Hypothalamus (tissue), 51 donors: ENCODE results near the gene LRRC71.

Experiments
- DNase-seq, 51 donors: peaks; one replicate each; lab custom pipeline; 2025; lab: John Stamatoyannopoulos, UW

The LRRC71 gene

GRCh38 chr1:156942176-156942575 lies 21.7 kb downstream of the LRRC71 start:
- peak in 2 of 51 donors; percentile 31 to 36 for DNase-seq

DNA sequence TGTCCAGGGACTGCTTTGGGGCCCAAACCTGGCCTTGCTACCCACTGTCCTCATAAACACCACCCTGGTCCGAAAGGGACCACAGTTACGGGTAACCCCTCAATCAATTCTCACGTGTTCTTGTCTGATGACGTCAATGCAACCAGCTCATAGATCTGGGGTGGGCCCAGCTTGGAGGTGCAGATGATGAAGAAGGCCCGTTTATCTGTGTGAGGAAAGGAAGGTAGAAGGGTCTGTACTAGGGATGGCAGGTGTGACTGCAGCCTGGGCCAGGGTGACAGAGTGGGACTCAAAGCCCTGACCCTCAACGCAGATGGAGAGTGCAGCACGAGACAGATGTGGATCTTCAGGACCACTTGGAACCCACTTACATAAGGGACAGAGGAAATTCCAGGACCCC lies 22.1 kb downstream of the LRRC71 start:
- DNase-seq = no peak

DNA sequence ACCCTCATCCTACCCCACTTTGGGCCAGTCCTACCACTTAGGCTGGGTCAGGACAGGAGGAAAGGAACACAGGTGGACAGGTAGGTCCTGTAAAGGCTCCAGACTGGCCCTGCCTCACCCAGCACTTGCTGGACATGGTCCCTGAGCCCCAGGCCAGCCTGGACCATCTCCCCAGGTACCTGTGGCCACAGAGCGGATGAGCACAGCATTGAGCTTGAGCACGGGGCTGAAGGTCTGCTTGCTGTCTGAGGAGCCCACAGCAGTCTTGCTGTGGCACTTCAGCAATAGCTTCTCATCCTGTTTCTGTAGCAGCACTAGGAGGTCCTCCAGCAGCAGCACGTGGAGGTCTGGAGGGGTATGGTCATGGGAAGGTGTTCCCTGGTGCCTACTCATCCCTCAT lies 23.3 kb downstream of the LRRC71 start:
- no peak for DNase-seq

- no peak for DNase-seq
Measured at GRCh38 chr1:156944268-156944667, 23.8 kb downstream of the LRRC71 start.

- DNase-seq = no peak
Measured at GRCh38 chr1:156944848-156945247, 24.4 kb downstream of the LRRC71 start.

DNA sequence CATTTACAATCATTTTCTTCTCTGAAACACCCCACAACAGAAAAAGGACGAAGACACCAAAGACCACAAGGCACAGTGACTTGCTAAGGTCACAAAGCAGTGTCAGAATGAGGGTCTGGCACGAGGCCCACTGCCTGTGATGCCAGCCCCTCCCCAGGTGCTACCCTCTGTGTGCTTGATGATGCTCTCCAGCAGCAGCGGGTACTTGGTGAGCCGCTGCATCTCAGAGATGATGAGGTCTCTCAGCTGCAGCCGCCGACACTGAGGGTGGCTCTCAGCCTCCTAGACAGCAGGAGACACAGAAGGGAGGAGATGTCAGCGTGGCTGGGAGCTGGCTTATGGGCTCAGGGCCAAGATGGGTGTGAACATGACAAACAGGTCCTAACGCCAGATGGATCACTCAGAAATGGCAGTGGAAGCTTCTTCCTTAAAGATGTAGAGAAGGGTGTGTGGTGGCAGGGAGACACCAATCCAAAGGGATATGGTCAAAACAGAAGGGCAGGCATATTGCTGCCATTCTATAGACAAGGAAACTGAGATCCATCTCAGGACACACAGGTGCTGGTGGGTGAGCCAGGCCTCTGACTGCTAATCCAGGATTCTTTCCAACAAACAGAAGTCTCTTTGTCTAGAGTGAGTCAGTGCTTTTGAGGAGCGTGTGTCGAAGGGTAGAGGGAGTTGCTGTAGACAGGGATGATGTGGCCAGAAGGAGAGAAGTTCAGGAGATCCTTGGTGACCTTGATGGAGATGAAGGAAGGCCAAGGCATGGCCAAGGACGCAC lies 25.6 kb downstream of the LRRC71 start:
- peak in 1 of 51 donors; percentile 42 for DNase-seq

GRCh38 chr1:156947127-156947526 lies 26.7 kb downstream of the LRRC71 start:
- DNase-seq = no peak

GRCh38 chr1:156947818-156948525 lies 27.5 kb downstream of the LRRC71 start:
- DNase-seq = no peak

DNA sequence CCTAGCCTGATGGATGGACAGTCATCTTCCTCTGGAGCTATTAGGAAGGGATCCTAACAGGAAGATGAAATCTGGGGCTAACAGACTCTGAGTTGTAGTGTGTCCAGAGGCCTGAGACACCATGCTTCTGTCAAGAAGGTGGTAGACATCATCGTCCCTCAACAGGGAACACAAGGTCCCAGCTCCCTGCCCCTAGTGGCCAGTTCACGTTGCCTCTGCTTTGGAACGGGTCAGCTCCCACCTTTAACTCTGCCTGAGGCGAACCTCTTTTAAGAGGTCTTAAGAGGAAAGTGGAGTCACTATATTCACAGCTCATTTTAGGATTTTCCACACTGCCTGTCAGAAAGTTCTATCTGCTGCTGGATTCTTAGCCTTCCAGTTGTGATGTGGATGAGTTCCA lies 28.3 kb downstream of the LRRC71 start:
- no peak for DNase-seq

GRCh38 chr1:156949127-156949526 lies 28.7 kb downstream of the LRRC71 start:
- DNase-seq = no peak

DNA sequence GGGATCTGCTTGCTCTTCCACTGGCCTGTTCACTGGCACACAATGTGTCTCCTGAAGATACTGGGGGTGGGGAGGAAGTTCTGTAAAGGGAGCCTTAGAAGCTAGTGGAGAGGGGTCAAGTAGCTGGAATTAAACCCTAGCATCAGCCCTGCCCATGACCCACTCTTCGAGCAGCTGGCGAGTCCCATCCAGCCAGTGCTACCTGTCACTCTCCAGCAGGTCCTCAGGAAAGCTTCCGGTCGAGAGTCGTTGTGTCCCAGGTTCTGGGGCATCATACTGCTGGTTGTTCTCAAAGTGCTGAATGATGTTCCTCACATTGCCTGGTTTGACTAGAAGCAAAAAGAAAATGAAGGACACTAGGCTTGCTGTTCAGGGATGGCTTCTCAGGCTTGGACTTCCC lies 30.9 kb downstream of the LRRC71 start:
- DNase-seq = no peak

- DNase-seq = no peak
Measured at GRCh38 chr1:156953571-156953970, 33.1 kb downstream of the LRRC71 start.

- DNase-seq = no peak
Measured at GRCh38 chr1:156956333-156956732, 35.9 kb downstream of the LRRC71 start.

DNA sequence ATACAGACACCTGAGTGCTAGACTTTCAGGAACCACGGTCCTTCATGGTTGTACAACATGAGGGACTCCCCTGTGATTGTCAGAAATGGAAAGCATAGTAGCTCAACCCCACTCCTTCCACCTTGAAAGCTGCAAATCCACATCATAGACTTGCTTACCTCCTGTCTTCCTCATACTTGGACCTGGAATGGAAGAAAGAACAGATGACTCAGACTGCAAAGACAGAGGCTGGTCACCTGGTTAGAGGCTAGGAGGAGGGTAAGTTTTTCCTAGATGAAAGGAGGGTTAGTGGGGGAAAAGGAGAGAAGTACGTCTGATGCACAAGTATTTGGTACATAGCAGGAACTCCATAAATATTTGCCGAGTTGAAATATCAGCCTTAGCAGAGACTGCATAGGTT lies 37.2 kb downstream of the LRRC71 start:
- DNase-seq = no peak

- DNase-seq = no peak
Measured at GRCh38 chr1:156958247-156958714, 37.8 kb downstream of the LRRC71 start.

DNA sequence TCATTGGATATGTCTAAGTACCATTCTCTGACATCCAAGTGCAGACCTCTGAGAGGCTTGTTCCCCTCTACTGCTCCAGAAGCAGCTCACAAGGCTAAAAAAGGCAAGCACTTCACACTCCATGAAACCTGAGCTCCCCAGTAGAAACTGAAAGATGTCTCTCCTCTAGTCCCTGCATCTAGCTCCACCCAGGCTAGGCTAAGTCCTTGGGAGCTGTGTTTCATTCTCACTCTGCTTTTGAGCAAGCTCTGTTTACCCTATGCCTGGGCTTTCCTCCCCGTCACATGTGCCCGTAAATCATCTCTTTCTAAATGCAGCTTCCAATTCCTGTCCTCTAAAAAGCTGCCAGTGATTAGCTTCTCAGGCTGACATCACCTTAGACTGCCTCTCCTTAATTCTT lies 39.0 kb downstream of the LRRC71 start:
- DNase-seq = no peak

DNA sequence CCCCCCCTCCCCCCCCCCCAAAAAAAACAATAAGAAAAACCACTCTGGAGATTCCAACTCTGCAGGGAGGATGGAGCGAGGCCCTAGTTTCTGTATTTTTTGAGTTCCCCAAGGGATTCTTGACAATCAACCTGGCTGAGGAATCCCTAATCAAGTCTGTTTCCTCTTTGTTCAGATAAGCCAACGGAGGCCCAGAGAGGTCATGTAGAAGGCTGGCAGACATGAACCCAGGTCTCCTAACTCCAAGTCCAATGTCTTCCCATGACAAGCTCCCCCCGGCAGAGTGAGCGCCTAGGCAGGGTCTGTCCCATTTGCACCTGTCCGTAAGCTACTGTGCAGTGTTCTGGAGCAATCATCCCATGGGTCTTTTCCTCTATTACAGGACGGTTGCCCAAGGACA lies 39.5 kb downstream of the LRRC71 start:
- no peak for DNase-seq

- DNase-seq = no peak
Measured at GRCh38 chr1:156961709-156962108, 41.3 kb downstream of the LRRC71 start.

- no peak for DNase-seq
Measured at GRCh38 chr1:156963621-156964020, 43.2 kb downstream of the LRRC71 start.

- DNase-seq = no peak
Measured at GRCh38 chr1:156964441-156964840, 44.0 kb downstream of the LRRC71 start.

- no peak for DNase-seq
Measured at GRCh38 chr1:156969496-156969895, 49.1 kb downstream of the LRRC71 start.

DNA sequence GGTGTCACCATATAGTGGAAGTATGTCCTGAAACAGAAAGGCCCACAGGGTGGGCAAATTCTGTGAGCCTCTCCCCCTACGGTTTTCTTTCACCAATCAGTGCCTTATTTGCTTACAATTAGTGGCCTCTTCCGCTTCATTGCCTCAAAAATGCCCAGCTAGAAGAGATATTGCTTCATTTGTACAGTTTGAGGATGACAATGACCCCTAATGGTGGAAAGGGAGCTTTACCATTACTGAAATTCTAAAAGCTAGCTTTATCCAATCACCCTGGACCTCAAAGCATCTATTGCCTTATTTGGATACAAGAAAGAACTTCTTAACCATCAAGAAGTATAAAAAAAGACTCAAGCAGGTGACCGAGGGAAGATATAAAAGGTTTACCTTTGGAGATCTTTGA lies 49.6 kb downstream of the LRRC71 start:
- DNase-seq = no peak
